ENCODE data around the gene AHCYL1. TPM values are rescaled to one million over a fixed set of nuclear protein-coding genes. Genes with fewer than 3 reads are reported as not detected.

Gene AHCYL1
- total RNA-seq, 2 donors from 2014 or later: 64.9 to 67.3 TPM

DNA sequence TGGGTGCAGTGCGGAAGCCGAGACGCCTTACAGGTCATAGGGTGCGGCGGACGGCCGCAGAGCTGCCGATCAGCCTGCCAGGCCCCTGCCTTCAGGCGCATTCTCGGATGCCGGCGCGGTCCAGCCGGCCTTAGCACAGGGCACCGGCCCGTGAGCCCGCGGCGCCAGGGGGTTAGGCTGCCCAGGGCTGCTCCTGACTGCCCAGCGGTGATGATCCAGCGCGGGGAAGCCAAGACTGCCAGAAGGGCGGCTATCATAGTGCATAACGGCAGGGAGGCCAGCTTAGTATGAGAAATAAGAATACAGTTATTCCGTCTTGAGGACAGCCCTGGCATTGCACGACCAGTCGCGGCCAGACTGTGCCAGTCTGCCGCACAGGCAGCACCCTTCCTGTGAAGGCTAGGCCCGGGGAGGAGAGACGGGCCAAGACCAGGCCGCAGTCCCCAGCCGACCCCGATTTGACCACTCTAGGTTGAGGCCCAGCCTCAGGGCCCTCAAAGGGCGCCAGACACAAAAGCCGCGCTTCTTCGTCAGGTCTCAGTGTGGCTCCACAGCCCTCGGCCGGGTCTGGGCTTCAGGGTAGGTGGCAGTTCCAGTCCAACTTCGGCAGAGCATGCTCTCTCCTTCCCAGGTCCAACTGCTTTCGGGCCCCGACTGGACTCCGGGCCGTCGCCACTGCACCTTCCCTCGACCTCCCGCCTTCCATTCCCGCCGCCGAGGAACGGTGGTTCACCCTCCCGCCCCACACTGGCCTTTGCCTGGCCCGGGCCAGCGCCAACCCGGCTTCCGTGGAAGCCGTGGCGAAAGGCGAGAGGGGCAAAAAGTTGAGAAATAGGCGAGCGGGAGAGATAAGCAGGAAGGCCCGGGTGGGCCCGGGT, 85.1 kb downstream of the AHCYL1 start:
- DNase-seq (ENCODE audit: low spot score): no peak
- intact Hi-C loops (cut with DNase I): loop anchor here in 1 of 2 donors (5.0 kb wide), 1 partner anchor 228 kb away; no protein-coding TSS in a partner anchor

GRCh38 chr1:110070282-110070669, 85.7 kb downstream of the AHCYL1 start:
- intact Hi-C loops (cut with DNase I): loop anchor here in 1 of 2 donors (5.0 kb wide), 1 partner anchor 227 kb away; no protein-coding TSS in a partner anchor
- DNase-seq (ENCODE audit: low spot score): no peak

GRCh38 chr1:110070671-110071242, 86.2 kb downstream of the AHCYL1 start, which contains the start of gene ALX3:
Gene ALX3 (minus strand): TSS chr1:110070672. CDS start chr1:110070612, 60 bp downstream.
- DNase-seq (ENCODE audit: low spot score): no peak
- intact Hi-C loops (cut with DNase I): loop anchor here in 1 of 2 donors (5.0 kb wide), 1 partner anchor 227 kb away; no protein-coding TSS in a partner anchor

Other genes with a start within 250 kb of the AHCYL1 start
- gene GSTM3, start 243.7 kb upstream of the AHCYL1 start, total RNA-seq: 10 to 100 TPM; 35.1 to 52.2 TPM
- gene EPS8L3, start 220.8 kb upstream of the AHCYL1 start, total RNA-seq: not detected
- gene CSF1, start 73.9 kb upstream of the AHCYL1 start, total RNA-seq: 10 to 100 TPM; 64.1 to 68.7 TPM
- 10 to 100 TPM; 27.2 to 29.8 TPM for gene STRIP1, start 49.9 kb downstream of the AHCYL1 start, total RNA-seq
- not detected for gene ALX3, start 85.9 kb downstream of the AHCYL1 start, total RNA-seq
- gene UBL4B, start 127.7 kb downstream of the AHCYL1 start, total RNA-seq: under 1 TPM in 1 of 2 donors, not detected in 1; 0.19 TPM
- gene SLC6A17, start 165.7 kb downstream of the AHCYL1 start, total RNA-seq: 1 to 10 TPM in 1 of 2 donors, under 1 TPM in 1; 0.51 to 1.8 TPM
- 10 to 100 TPM in 1 of 2 donors, 1 to 10 TPM in 1; 9.3 to 15.5 TPM for gene KCNC4, start 225.5 kb downstream of the AHCYL1 start, total RNA-seq

All from posterior vena cava (tissue), 2 donors.